Kidney (tissue), 14 donors: Measurements from ENCODE around the gene ALDH1A3. TPM values are rescaled to one million over a fixed set of nuclear protein-coding genes. Genes with fewer than 3 reads are reported as not detected.
A peak's percentile ranks its signal among the peaks of the same experiment; 100 is the strongest.

Experiments
- DNase-seq, 5 donors: peaks; one replicate each; pipeline ENCODE4 v3.0.0-alpha.2; 2013 to 2020
- FAIRE-seq: peaks from 2 replicates; lab custom pipeline; 2012; peaks lifted over from hg19 to GRCh38; lab: Jason Lieb, UNC
- H3K27ac ChIP-seq, 2 donors: one replicate each; pipeline ENCODE4 v1.7.0; 2013; ENCODE audit warnings: low read depth in 2 of 2, low read length in 2 of 2, inconsistent platforms in 1 of 2
- H3K27me3 ChIP-seq: one replicate; pipeline ENCODE4 v1.7.1; 2013; ENCODE audit warnings: low read length, inconsistent platforms; ENCODE audit not compliant: control insufficient read depth, insufficient read depth
- H3K36me3 ChIP-seq, 3 donors: one replicate each; pipeline versions ENCODE4 v1.7.0 to v1.7.1; 2013; ENCODE audit warnings: low read length in 3 of 3, control low read depth in 1 of 3, inconsistent platforms in 1 of 3; ENCODE audit not compliant: insufficient read depth in 3 of 3, control insufficient read depth in 2 of 3
- H3K4me1 ChIP-seq, 3 donors: one replicate each; pipeline versions ENCODE4 v1.7.0 to v1.7.1; 2013; ENCODE audit warnings: low read length in 3 of 3, inconsistent platforms in 1 of 3, low read depth in 1 of 3; ENCODE audit not compliant: control insufficient read depth in 2 of 3, insufficient read depth in 2 of 3
- H3K4me3 ChIP-seq, 3 donors: one replicate each; pipeline versions ENCODE4 v1.7.0 to v1.8.1; 2013; ENCODE audit warnings: low read length in 3 of 3, control low read depth in 1 of 3, inconsistent platforms in 1 of 3
- H3K9ac ChIP-seq, 3 donors: one replicate each; pipeline versions ENCODE4 v1.7.0 to v1.7.1; 2013; ENCODE audit warnings: low read length in 3 of 3, control low read depth in 1 of 3, inconsistent platforms in 1 of 3
- H3K9me3 ChIP-seq, 3 donors: one replicate each; pipeline versions ENCODE4 v1.7.0 to v1.7.1; 2013; ENCODE audit warnings: low read length in 3 of 3, control low read depth in 1 of 3, inconsistent platforms in 1 of 3; ENCODE audit not compliant: control insufficient read depth in 2 of 3, insufficient read depth in 1 of 3
- intact Hi-C: fragments of 100-400 bp; cut with DNase I; formaldehyde crosslinking; loops from one replicate; pipeline ENCODE4 v1.11.1; 2022
- polyA plus RNA-seq: library from polyadenylated mRNA; stranded (reverse); fragments of 350-450 nt; fragmentation: Illumina TruSeq; extraction: RNeasy Lipid Tissue Mini Kit (QIAGEN cat#74804); gene quantifications from one replicate; pipeline ENCODE4 v1.2.3, GENCODE V29; 2014; ENCODE audit warnings: low read depth, low replicate concordance; ENCODE audit not compliant: insufficient read depth
- total RNA-seq: library from RNA; stranded (reverse); fragmentation: NEBNext Ultra II Directional; extraction: Animal tissue kit (Norgen Biotek cat#: 25700); gene quantifications from one replicate; pipeline ENCODE4 v1.2.1, GENCODE V29; 2021
- TF ChIP-seq, protein P1 (sequence below): IDR thresholded peaks from 3 replicates; pipeline ENCODE4 v1.5.1; 2012; ENCODE audit warnings: mild to moderate bottlenecking, moderate library complexity, borderline replicate concordance; ENCODE audit not compliant: insufficient read depth; ENCODE audit errors: extremely low read depth
- donor health status: control.
- donor health status: control.
- donor health status: control.
- donor health status: control.
- donor health status: control.
- donor health status: DM: yes; HTN: yes; CAD: no.
- donor health status: Normal renal cell carcinoma (clear cell type).

Gene ALDH1A3
- total and polyA plus RNA-seq, 2 donors from 2014 or later: 5.4 to 19.6 TPM

DNA sequence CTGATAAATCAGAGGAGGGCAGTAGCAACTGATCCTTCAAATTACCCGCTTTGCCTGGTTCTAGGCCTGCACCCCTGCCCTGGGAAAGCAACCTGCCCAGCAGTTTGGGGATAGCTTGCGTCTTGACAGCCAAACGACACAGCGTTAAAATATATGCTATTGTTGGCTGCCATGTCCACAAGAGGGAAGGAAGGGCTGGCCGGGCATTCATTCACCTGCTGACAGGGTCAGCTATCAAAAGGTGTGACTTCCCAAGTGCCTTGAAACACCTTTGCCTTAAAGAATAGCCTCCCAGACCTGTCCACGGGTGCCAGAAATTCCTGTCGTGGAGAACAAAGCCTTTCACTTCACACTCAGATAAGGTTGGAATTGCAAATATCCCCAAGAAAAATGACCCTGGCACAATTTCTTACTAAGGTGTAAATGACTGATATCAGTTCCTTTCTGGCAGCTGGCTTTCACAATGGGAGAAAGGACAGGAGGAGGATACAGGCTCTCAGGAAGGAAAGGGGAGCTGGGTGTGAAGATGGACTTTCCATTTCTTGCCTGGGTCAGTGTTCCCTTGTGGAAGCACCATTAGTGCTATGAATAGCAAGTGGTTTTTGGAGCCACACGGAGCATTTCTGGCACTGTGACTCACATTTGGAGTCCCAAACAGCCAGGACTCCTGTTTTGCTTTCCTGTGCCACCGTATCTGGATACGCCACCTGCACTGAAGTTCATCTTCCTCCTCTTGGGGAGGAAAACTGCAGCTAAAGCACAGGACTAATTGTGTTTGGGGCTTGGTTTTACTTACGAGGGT lies 19.2 kb downstream of the ALDH1A3 start:
- peaks cover 0 to 8% (median 6%) of the 10 kb centered on the region in 3 donors for H3K4me1 ChIP-seq
- H3K9me3 ChIP-seq: no peaks in the 10 kb centered on the region
- intact Hi-C loops: no loop called here
- H3K27ac ChIP-seq: no peak overlapping the region
- DNase-seq: peak in 1 of 5 donors; percentile 18
- H3K4me3 ChIP-seq: no peak overlapping the region
- no peak for FAIRE-seq
- H3K9ac ChIP-seq: no peak overlapping the region
- TF ChIP-seq, protein P1, sequence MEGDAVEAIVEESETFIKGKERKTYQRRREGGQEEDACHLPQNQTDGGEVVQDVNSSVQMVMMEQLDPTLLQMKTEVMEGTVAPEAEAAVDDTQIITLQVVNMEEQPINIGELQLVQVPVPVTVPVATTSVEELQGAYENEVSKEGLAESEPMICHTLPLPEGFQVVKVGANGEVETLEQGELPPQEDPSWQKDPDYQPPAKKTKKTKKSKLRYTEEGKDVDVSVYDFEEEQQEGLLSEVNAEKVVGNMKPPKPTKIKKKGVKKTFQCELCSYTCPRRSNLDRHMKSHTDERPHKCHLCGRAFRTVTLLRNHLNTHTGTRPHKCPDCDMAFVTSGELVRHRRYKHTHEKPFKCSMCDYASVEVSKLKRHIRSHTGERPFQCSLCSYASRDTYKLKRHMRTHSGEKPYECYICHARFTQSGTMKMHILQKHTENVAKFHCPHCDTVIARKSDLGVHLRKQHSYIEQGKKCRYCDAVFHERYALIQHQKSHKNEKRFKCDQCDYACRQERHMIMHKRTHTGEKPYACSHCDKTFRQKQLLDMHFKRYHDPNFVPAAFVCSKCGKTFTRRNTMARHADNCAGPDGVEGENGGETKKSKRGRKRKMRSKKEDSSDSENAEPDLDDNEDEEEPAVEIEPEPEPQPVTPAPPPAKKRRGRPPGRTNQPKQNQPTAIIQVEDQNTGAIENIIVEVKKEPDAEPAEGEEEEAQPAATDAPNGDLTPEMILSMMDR: no peak
- H3K36me3 ChIP-seq: no peaks in the 10 kb centered on the region
- H3K27me3 ChIP-seq: no peaks in the 10 kb centered on the region

GRCh38 chr15:100899601-100900000 lies 20.0 kb downstream of the ALDH1A3 start:
- H3K27ac ChIP-seq: no peak overlapping the region
- H3K9ac ChIP-seq: no peak overlapping the region
- H3K36me3 ChIP-seq: no peaks in the 10 kb centered on the region
- H3K9me3 ChIP-seq: no peaks in the 10 kb centered on the region
- no peak overlapping the region for H3K4me3 ChIP-seq
- FAIRE-seq (no peak), DNase-seq (peak in 1 of 5 donors; percentile 38)
- H3K27me3 ChIP-seq: no peaks in the 10 kb centered on the region
- TF ChIP-seq, protein P1: no peak
- H3K4me1 ChIP-seq: peaks cover 0 to 8% (median 6%) of the 10 kb centered on the region in 3 donors
- intact Hi-C loops: no loop called here

- no peak overlapping the region for H3K9ac ChIP-seq
- DNase-seq (peak in 4 of 5 donors; percentile 57 to 75 (median 64)), FAIRE-seq (no peak)
- H3K4me1 ChIP-seq: peaks cover 0 to 8% (median 6%) of the 10 kb centered on the region in 3 donors
- intact Hi-C loops: no loop called here
- no peak overlapping the region for H3K27ac ChIP-seq
- H3K36me3 ChIP-seq: no peaks in the 10 kb centered on the region
- H3K27me3 ChIP-seq: no peaks in the 10 kb centered on the region
- TF ChIP-seq, protein P1: no peak
- H3K9me3 ChIP-seq: no peaks in the 10 kb centered on the region
- no peak overlapping the region for H3K4me3 ChIP-seq
Observed at GRCh38 chr15:100900136-100900794, 20.6 kb downstream of the ALDH1A3 start.
